Activated naive CD8-positive, alpha-beta T cell treated with anti-CD3 and anti-CD28 coated beads for 36 hours (primary cell): ENCODE data around the gene PAPPA2. TPM values are rescaled to one million over a fixed set of nuclear protein-coding genes. Genes with fewer than 3 reads are reported as not detected.
"Not testable (repeated sequence)": the region's sequence is repeated elsewhere in the genome, so short reads cannot be mapped to it uniquely, and the experiment has no call there.

Experiments used
- DNase-seq: peaks from one replicate; pipeline ENCODE4 v3.0.0; 2021
- H3K27ac Mint-ChIP-seq: one replicate; pipeline ENCODE4 v1.8.0; 2022; ENCODE audit warnings: mild to moderate bottlenecking, moderate library complexity, mixed read lengths
- H3K27me3 Mint-ChIP-seq: one replicate; pipeline ENCODE4 v1.8.0; 2022; ENCODE audit warnings: mild to moderate bottlenecking, mixed read lengths
- H3K36me3 Mint-ChIP-seq: one replicate; pipeline ENCODE4 v1.8.0; 2021; ENCODE audit warnings: mild to moderate bottlenecking, mixed read lengths
- H3K4me1 Mint-ChIP-seq: one replicate; pipeline ENCODE4 v1.8.0; 2021; ENCODE audit warnings: mixed read lengths
- H3K4me3 Mint-ChIP-seq: one replicate; pipeline ENCODE4 v1.8.0; 2022; ENCODE audit warnings: mild to moderate bottlenecking, moderate library complexity, mixed read lengths
- H3K9me3 Mint-ChIP-seq: one replicate; pipeline ENCODE4 v1.8.0; 2022; ENCODE audit warnings: mixed read lengths
- total RNA-seq, 2 experiments: library from RNA; stranded (reverse); gene quantifications; one replicate each; pipeline ENCODE4 v1.2.3, GENCODE V29; 2021

Gene PAPPA2
- total RNA-seq, 2 experiments from 2014 or later: 0.12 to 0.52 TPM

DNA sequence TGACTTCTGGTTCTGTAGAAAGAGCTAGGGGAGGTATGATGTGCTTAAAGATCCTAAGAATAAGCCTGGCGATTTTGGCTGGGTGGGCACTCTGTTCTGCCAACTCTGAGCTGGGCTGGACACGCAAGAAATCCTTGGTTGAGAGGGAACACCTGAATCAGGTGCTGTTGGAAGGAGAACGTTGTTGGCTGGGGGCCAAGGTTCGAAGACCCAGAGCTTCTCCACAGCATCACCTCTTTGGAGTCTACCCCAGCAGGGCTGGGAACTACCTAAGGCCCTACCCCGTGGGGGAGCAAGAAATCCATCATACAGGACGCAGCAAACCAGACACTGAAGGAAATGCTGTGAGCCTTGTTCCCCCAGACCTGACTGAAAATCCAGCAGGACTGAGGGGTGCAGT lies 93.3 kb downstream of the PAPPA2 start:
- no peak for DNase-seq
- Mint-ChIP-seq H3K9me3 (no peaks in the 10 kb centered on the region), H3K36me3 (peaks cover 2% of the 10 kb centered on the region), H3K27me3 (peaks cover 54% of the 10 kb centered on the region), H3K4me3 (no peak overlapping the region), H3K27ac (no peak overlapping the region), H3K4me1 (no peaks in the 10 kb centered on the region)

DNA sequence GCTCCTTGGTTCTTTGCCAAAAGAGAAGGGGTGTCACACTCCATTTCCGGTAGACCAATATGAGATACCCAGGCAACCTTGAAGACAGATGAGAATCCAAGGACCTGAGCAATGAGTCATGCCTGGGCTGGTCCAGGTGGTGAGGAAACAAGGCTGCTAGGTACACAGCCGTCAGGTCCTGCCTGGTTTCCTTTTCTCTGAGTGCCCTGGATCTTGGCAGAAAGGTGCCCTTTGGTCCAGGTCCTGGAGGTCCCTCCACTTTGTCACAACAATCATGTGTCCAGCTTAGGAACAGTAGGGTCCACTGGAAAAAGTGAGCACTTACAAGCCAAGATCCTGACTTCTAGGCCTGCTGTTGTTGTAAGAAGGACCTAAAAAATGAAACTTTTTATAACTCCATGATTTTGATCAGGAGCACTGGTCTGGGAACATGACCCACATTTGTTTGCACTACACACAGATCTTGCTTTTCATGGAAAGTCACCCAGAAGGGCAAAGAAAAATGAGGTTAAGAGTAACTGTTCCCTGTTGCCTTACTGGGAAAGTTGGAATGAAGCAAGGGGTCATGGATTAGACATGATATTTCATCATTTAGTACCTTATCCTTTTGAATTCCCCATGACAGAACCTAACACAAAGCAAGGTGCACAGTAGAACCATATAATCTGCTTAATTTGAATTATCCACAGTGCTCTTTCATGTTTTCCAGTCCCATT lies 94.7 kb downstream of the PAPPA2 start:
- peaks cover 40% of the 10 kb centered on the region for H3K27me3 Mint-ChIP-seq

DNA sequence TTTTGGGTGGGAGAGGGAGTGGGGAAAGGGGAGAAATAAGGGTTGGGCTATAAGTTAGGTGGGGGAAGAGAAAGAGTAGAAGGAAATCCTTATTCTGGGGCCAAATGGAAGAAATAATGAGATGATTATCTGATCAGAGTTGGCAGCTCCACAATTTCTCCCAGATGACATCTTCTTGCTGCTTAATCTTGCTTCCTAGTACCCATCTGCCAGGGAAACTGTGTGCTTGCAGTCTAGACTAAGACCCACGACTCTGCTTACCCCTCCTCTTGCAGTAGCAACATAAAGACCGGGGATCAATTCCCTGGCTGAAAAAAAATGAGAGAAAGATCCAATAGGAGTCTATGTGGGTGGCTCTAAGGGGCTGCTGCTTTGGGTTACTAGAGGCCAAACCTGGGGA lies 95.6 kb downstream of the PAPPA2 start:
- H3K36me3 Mint-ChIP-seq: peaks cover 2% of the 10 kb centered on the region
- no peaks in the 10 kb centered on the region for H3K4me1 Mint-ChIP-seq
- no peak overlapping the region for H3K27ac Mint-ChIP-seq
- no peaks in the 10 kb centered on the region for H3K9me3 Mint-ChIP-seq
- H3K27me3 Mint-ChIP-seq: peaks cover 32% of the 10 kb centered on the region
- no peak overlapping the region for H3K4me3 Mint-ChIP-seq
- DNase-seq: no peak

More for the DNA sequence above, 94.7 kb downstream of the PAPPA2 start:
- no peaks in the 10 kb centered on the region for H3K9me3 Mint-ChIP-seq
- no peaks in the 10 kb centered on the region for H3K4me1 Mint-ChIP-seq
- H3K27ac Mint-ChIP-seq: no peak overlapping the region
- DNase-seq: no peak
- H3K36me3 Mint-ChIP-seq: peaks cover 2% of the 10 kb centered on the region
- no peak overlapping the region for H3K4me3 Mint-ChIP-seq

DNA sequence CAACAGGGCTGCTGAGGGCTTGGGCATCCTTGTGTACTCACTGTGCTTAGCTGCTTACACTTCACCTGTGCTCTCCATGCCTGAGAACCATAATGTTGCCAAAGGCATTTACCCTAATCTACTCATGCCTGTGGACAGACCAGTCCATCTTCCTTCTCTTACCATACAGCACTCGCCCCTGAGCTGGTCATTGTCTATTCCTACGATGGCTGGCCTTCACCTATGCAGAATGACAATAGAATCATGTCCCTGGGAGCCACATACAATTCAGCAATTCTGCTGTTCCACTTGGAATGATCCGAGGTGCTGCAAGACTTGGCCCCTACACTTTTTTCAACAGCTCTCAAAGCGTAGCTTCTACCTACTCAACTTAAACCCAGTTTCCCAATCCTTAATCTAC lies 96.5 kb downstream of the PAPPA2 start:
- Mint-ChIP-seq H3K4me1 (no peaks in the 10 kb centered on the region), H3K27ac (no peak overlapping the region), H3K4me3 (no peak overlapping the region), H3K27me3 (peaks cover 24% of the 10 kb centered on the region), H3K9me3 (no peaks in the 10 kb centered on the region), H3K36me3 (peaks cover 2% of the 10 kb centered on the region)
- DNase-seq: no peak

DNA sequence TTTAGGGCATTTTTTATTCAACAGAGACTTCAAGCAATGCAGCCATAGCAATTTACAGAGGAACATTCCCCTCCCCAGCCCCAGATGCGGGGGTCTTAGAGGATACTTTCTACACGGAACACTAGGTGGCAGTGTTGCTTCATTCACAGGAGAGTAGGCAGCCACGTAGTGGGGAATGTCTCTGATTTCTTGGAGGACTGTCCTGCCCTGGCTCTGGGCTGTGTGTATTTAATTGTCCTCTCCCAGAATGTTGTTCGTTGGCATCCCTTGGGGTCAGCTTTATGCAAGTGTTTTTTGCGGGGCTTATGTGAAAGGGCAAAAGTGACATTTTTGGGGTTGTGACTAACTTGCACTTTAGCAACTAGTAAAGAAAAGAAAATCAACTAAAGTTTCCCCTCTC lies 96.9 kb downstream of the PAPPA2 start:
- Mint-ChIP-seq H3K27ac (no peak overlapping the region), H3K9me3 (no peaks in the 10 kb centered on the region), H3K4me3 (no peak overlapping the region), H3K27me3 (peaks cover 21% of the 10 kb centered on the region), H3K36me3 (peaks cover 1% of the 10 kb centered on the region), H3K4me1 (no peaks in the 10 kb centered on the region)
- peak; percentile 1 for DNase-seq

DNA sequence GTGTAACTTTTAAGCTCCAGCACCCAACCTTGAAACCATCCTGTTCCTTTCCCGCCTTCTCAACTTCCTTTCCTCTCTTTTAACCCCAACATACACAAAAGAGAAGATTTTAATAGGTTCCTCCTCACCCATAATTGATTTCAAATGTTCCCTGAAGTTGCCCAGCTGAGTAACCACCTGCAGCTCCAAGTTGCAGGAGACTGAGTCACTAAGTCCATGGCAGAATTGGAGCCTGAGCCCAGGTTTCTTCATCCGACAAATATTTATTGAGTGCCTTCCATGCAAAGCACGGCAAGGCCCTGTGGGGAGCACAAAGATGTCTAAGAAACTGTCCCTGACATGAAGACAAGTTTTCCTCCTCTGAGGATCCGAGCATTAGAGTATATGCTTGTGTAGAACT lies 97.7 kb downstream of the PAPPA2 start:
- peaks cover 15% of the 10 kb centered on the region for H3K27me3 Mint-ChIP-seq
- no peaks in the 10 kb centered on the region for H3K36me3 Mint-ChIP-seq
- no peak overlapping the region for H3K4me3 Mint-ChIP-seq
- no peak for DNase-seq
- no peaks in the 10 kb centered on the region for H3K9me3 Mint-ChIP-seq
- H3K4me1 Mint-ChIP-seq: no peaks in the 10 kb centered on the region
- no peak overlapping the region for H3K27ac Mint-ChIP-seq

DNA sequence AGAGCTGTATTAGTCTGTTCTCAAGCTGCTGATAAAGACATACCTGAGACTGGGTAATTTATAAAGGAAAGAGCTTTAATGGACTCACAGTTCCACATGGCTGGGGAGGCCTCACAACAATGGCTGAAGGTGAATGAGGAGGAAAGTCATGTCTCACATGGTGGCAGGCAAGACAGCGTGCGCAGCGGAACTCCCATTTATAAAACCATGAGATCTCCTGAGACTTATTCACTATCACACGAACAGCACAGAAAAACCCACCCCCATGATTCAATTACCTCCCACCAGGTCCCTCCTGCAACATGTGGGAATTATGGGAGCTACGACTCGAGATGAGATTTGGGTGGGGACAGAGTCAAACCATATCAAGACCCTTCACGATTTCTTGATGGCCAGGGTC lies 98.8 kb downstream of the PAPPA2 start:
- H3K27me3 Mint-ChIP-seq: peaks cover 12% of the 10 kb centered on the region
- not testable (repeated sequence) for H3K36me3 Mint-ChIP-seq, H3K4me1 Mint-ChIP-seq, H3K4me3 Mint-ChIP-seq, H3K27ac Mint-ChIP-seq, DNase-seq, H3K9me3 Mint-ChIP-seq

DNA sequence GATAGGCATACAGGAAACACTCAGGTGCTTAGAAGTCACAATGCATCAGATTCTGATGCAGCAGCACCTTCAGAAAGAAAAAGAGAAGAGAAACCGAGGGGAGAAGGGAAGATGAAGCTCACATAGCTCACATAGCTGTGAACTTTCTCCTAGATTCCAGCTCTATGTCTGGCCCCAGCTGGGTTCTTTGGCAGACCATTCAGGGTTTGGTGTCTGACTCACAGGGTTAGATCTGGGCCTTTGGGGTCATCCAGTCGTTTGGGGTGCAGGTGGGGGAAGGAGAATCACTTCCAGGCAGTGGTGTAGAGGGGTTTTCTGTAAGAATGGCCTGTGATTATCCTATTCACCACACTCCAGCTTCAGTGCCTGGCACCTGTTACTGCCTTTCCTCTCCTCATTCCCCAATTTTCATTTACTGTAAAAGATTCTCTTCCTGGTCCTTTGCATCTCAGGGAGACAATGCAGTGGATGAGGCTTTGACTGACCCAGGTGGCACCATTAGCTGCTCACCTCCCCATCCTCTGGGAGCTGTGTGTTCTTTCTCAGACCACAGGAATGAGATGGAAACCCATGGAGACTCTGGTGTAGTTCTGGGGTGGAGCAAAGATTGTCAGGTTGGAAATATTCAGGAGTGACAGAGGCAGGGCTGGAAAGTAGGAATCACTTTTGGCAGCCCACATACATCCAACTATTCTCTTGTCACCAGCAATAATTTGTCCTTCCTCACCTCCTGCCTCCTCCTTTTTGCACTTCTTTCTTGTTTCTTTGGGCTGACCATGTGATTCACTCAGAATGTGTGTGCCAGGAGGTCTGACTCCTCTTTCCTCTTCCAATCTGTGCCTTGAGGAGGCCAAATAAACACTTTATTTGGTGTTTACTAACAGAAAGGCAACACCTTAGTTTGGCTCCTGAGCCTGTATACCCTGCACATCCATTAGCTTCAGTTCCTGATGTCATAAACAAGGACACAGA lies 103.3 kb downstream of the PAPPA2 start:
- Mint-ChIP-seq H3K4me1 (no peaks in the 10 kb centered on the region), H3K27me3 (peaks cover 3% of the 10 kb centered on the region), H3K27ac (no peak overlapping the region), H3K9me3 (no peaks in the 10 kb centered on the region), H3K4me3 (no peak overlapping the region), H3K36me3 (no peaks in the 10 kb centered on the region)
- DNase-seq: no peak

DNA sequence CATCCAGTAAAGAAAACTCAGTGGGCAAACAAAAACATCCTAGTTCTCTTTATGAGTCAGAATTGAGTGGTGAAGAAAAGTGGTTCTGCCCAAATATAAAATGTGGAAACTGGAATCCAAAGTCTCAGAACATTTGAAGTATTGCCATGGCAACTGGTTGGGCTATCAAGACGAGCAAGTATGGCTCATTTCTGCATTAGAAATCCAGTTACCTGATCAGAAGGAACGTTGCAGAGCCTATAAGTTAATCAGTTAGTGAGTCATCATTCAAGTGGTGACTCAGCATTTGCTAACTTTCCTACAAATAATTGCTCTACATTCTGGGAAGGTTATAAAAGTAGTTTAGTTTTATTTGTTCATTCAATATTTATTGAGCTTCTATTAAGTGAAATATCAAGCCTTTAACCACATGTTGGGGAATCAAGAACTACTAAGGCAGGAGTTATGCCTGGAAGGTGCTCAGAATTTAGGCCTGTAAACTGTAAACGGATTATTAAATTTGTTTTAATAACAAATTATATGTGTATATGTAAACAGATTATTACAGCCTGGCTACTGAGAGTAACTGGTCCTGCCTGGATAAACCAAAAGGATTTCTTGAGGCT lies 104.3 kb downstream of the PAPPA2 start:
- H3K27ac Mint-ChIP-seq: no peak overlapping the region
- H3K27me3 Mint-ChIP-seq: peaks cover 3% of the 10 kb centered on the region

DNA sequence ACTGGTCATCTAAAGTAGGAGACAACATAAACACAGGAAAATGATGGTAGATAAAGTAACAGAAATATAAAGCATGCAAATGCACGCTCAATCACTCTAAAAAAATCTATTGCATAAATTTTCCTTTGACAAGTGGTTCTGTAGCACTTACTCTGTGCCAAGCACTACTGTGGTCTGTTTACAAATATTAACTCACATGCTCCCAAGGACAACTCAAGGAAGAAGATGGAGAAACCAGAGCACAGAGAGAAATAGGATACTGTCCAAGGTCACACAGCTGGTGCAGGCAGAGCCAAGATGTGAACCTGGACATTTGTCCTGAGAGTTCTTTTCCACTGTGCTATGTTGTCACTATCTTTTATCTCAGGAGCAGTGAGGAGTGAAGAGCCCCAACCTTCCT lies 105.2 kb downstream of the PAPPA2 start:
- H3K36me3 Mint-ChIP-seq: no peaks in the 10 kb centered on the region
- no peaks in the 10 kb centered on the region for H3K9me3 Mint-ChIP-seq
- no peaks in the 10 kb centered on the region for H3K4me1 Mint-ChIP-seq
- H3K4me3 Mint-ChIP-seq: no peak overlapping the region
- peaks cover 3% of the 10 kb centered on the region for H3K27me3 Mint-ChIP-seq
- no peak overlapping the region for H3K27ac Mint-ChIP-seq
- no peak for DNase-seq

More for the DNA sequence above, 104.3 kb downstream of the PAPPA2 start:
- H3K4me3 Mint-ChIP-seq: no peak overlapping the region
- H3K4me1 Mint-ChIP-seq: no peaks in the 10 kb centered on the region
- no peaks in the 10 kb centered on the region for H3K36me3 Mint-ChIP-seq
- no peak for DNase-seq
- no peaks in the 10 kb centered on the region for H3K9me3 Mint-ChIP-seq

DNA sequence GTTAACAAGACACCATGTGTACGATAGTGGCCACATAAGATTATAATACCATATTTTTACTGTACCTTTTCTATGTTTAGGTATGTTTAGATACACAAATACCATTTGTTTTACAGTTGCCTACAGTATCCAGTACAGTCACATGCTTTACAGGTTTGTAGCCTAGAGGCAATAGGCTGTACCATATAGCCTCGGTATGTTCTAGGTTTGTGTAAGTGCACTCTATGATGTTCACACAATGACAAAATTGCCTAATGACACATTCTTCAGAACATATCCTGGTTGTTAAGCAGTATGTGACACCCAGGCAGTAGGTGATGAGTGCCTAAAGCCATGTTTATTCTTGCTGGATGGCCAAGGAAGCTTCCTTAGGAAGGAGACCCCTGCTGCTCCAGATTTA lies 111.8 kb downstream of the PAPPA2 start:
- DNase-seq: no peak
- H3K27me3 Mint-ChIP-seq: peaks cover 7% of the 10 kb centered on the region
- no peaks in the 10 kb centered on the region for H3K36me3 Mint-ChIP-seq
- H3K27ac Mint-ChIP-seq: no peak overlapping the region
- H3K4me3 Mint-ChIP-seq: no peak overlapping the region
- peaks cover 2% of the 10 kb centered on the region for H3K9me3 Mint-ChIP-seq
- H3K4me1 Mint-ChIP-seq: no peaks in the 10 kb centered on the region

DNA sequence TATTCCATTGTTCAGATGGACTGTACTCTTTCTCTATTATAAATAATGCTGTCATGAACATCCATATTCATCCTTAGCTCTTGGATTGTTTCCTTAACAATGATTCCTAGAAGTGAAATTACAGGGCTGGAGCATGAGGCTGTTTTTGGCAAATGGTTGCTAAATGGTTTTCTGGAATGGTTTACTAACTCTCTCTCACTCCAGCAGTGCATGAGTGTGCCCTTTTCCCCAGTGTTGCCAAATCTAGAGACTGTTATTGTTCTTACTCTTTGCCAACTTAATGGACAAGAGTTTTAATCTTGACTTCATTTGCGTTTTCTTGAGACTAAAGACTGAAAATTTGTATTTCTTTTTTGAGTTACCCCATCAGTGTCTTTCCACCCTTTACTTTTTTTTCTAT lies 113.0 kb downstream of the PAPPA2 start:
- Mint-ChIP-seq H3K27me3 (peaks cover 3% of the 10 kb centered on the region), H3K36me3 (no peaks in the 10 kb centered on the region), H3K9me3 (peaks cover 2% of the 10 kb centered on the region), H3K4me3 (no peak overlapping the region), H3K4me1 (no peaks in the 10 kb centered on the region), H3K27ac (no peak overlapping the region)
- no peak for DNase-seq

DNA sequence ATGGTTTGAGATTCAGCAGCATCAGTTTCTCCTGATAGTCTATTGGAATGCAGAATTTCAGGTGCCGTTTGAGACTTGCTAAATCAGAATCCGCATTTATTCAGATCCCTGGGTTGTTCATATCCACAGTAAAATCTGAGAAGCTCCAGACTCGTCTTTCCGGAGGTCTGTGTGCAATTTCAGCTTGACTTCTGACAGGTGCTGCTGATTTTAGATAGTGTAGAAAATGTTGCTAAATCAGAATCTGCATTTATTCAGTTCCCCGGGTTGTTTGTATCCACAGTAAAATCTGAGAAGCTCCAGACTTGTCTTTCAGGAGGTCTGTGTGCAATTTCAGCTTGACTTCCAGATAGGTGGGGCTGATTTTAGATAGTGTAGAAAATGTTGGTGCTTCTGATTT lies 113.7 kb downstream of the PAPPA2 start:
- DNase-seq: no peak
- Mint-ChIP-seq H3K9me3 (peaks cover 2% of the 10 kb centered on the region), H3K4me3 (no peak overlapping the region), H3K27ac (no peak overlapping the region), H3K27me3 (peaks cover 3% of the 10 kb centered on the region), H3K4me1 (no peaks in the 10 kb centered on the region), H3K36me3 (no peaks in the 10 kb centered on the region)

DNA sequence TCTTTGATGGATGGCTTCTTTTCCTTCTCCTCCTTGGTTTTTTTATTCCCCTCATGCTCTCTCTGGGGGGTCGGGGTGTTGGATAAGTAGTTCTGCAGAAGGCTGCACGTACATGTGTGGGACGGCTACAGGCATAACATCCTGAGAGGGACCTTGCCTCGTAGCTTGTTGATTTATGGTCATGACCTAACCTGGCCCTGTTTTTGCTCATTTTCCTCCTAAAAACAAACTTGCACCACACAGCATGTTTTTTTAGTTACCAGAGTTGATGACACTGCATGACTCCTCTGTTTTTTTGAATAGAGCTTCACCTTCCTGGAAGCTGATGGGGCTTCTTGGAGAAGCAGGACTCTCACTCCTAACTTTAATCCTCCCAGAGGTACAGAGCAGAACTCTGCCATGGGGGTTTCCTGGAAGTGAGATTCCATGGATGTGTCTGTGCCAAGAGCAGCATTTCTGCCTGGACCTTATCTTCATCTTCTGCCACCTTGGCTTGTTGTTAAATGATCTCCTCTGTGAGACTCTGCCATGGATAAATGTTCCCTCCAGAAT lies 114.7 kb downstream of the PAPPA2 start:
- Mint-ChIP-seq H3K9me3 (peaks cover 2% of the 10 kb centered on the region), H3K4me1 (no peaks in the 10 kb centered on the region), H3K27ac (no peak overlapping the region), H3K4me3 (no peak overlapping the region), H3K36me3 (no peaks in the 10 kb centered on the region), H3K27me3 (peaks cover 3% of the 10 kb centered on the region)
- no peak for DNase-seq

DNA sequence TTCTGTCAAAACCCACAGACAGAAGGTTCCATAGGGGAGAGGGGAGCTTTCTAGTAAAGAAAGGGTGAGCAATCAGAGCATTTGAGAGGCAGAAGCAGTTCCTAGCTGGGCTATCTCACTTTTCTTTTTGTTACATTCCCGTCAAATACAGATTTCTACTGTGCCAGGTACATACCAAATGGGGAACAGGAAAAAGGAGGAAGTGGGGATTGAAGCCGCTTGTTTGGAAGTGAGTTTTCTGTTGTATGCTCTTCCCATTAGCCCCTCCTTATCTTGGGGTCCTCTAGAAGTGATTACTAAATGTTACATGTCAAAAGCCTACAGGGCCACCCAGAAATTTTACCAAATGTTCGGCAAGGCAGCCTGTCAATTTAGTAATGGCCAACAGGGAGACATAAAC lies 116.1 kb downstream of the PAPPA2 start:
- no peak for DNase-seq
- Mint-ChIP-seq H3K4me3 (no peak overlapping the region), H3K4me1 (no peaks in the 10 kb centered on the region), H3K36me3 (no peaks in the 10 kb centered on the region), H3K27ac (no peak overlapping the region), H3K27me3 (peaks cover 3% of the 10 kb centered on the region), H3K9me3 (peaks cover 2% of the 10 kb centered on the region)
